B cell (primary cell): ENCODE results near the gene HNRNPF. TPM values are rescaled to one million over a fixed set of nuclear protein-coding genes. Genes with fewer than 3 reads are reported as not detected.

Experiments
- ATAC-seq: fragments of 200-7000 bp; cut with Tn5 transposase; one replicate; pipeline ENCODE4 v1.10.0; 2021; ENCODE audit warnings: low read depth, mild to moderate bottlenecking, moderate number of reproducible peaks, moderate library complexity
- CTCF ChIA-PET: fragments of 350-600 bp; sonication (Branson Sonifier 250); formaldehyde crosslinking; loops from one replicate; lab custom pipeline; 2021; ENCODE audit warnings: antibody characterized with exemption, inconsistent platforms; lab: Charles Lee
- POLR2A ChIA-PET: fragments of 350-600 bp; sonication (Branson Sonifier 250); formaldehyde crosslinking; loops from one replicate; lab custom pipeline; 2021; ENCODE audit warnings: antibody characterized with exemption; lab: Charles Lee
- DNase-seq: peaks from one replicate; pipeline ENCODE4 v3.0.0; 2013
- H2AFZ ChIP-seq: 2 replicates; pipeline ENCODE4 v1.6.1; 2012; ENCODE audit warnings: mild to moderate bottlenecking, low read depth, low read length; ENCODE audit not compliant: insufficient read depth, poor library complexity, severe bottlenecking
- H3K27ac ChIP-seq, 2 donors: 1 replicate in 1 of 2; 2 replicates in 1 of 2; pipeline ENCODE4 v1.5.1; 2012 to 2013; ENCODE audit warnings: low read length in 2 of 2, mild to moderate bottlenecking in 2 of 2, moderate library complexity in 1 of 2
- H3K27me3 ChIP-seq, 4 experiments: fragments of 200-600 bp in 1 of 4; sonication (generic) in 1 of 4; replicated peaks in 1 of 4; 1 replicate in 2 of 4; 2 replicates in 2 of 4; pipeline versions ENCODE4 v1.6.1 to v1.7.0; 2013 to 2016; ENCODE audit warnings: low read length in 3 of 4, mild to moderate bottlenecking in 2 of 4, mixed read lengths in 1 of 4, moderate library complexity in 1 of 4; ENCODE audit not compliant: insufficient read depth in 4 of 4, control insufficient read depth in 3 of 4; ENCODE audit errors: control extremely low read depth in 1 of 4
- H3K36me3 ChIP-seq, 2 experiments: replicated peaks in 1 of 2; 1 replicate in 1 of 2; 2 replicates in 1 of 2; pipeline versions ENCODE4 v1.6.1 to v1.7.1; 2013; ENCODE audit warnings: low read length in 1 of 2; ENCODE audit not compliant: insufficient read depth in 2 of 2, control insufficient read depth in 1 of 2; ENCODE audit errors: control extremely low read depth in 1 of 2, extremely low read depth in 1 of 2
- H3K4me1 ChIP-seq, 2 donors: fragments of 200-600 bp in 1 of 2; sonication (generic) in 1 of 2; 1 replicate in 1 of 2; 2 replicates in 1 of 2; pipeline versions ENCODE4 v1.5.1 to v1.6.1; 2013 to 2017; ENCODE audit warnings: low read length in 2 of 2; ENCODE audit not compliant: control insufficient read depth in 2 of 2, insufficient read depth in 2 of 2
- H3K4me2 ChIP-seq: replicated peaks from 2 replicates; pipeline ENCODE3; 2012; ENCODE audit warnings: mild to moderate bottlenecking, low read depth, low read length; ENCODE audit not compliant: poor library complexity, severe bottlenecking
- H3K4me3 ChIP-seq, 5 experiments: fragments of 200-600 bp in 1 of 5; sonication (generic) in 1 of 5; 1 replicate in 3 of 5; 2 replicates in 2 of 5; pipeline versions ENCODE4 v1.5.1 to v1.7.0; 2011 to 2016; ENCODE audit warnings: low read length in 4 of 5, mild to moderate bottlenecking in 4 of 5, low read depth in 2 of 5, control low read depth in 1 of 5, moderate library complexity in 1 of 5; ENCODE audit not compliant: insufficient read depth in 1 of 5; ENCODE audit errors: control extremely low read depth in 1 of 5, extremely low read depth in 1 of 5
- H3K79me2 ChIP-seq: fragments of 200-600 bp; sonication (generic); one replicate; pipeline ENCODE4 v1.6.0; 2016; ENCODE audit warnings: low read length; ENCODE audit not compliant: control insufficient read depth, insufficient read depth
- H3K9ac ChIP-seq: fragments of 200-600 bp; sonication (generic); 2 replicates; pipeline ENCODE4 v1.6.1; 2017; ENCODE audit warnings: mild to moderate bottlenecking, low read length, moderate library complexity
- H3K9me3 ChIP-seq, 3 donors: one replicate each; pipeline versions ENCODE4 v1.6.1 to v1.7.1; 2013; ENCODE audit warnings: low read length in 2 of 3; ENCODE audit not compliant: control insufficient read depth in 2 of 3, insufficient read depth in 1 of 3; ENCODE audit errors: control extremely low read depth in 1 of 3
- H4K20me1 ChIP-seq: 2 replicates; pipeline ENCODE4 v1.6.0; 2012; ENCODE audit warnings: mild to moderate bottlenecking, low read length; ENCODE audit not compliant: insufficient read depth, control insufficient read depth, poor library complexity, severe bottlenecking
- H3K27ac Mint-ChIP-seq: one replicate; pipeline ENCODE4 v1.8.0; 2021; ENCODE audit warnings: mixed read lengths
- H3K27me3 Mint-ChIP-seq: one replicate; pipeline ENCODE4 v1.8.0; 2021; ENCODE audit warnings: mixed read lengths
- H3K4me1 Mint-ChIP-seq: one replicate; pipeline ENCODE4 v1.8.0; 2021; ENCODE audit warnings: mixed read lengths
- H3K4me3 Mint-ChIP-seq: one replicate; pipeline ENCODE4 v1.8.0; 2021; ENCODE audit warnings: mixed read lengths
- H3K9me3 Mint-ChIP-seq: one replicate; pipeline ENCODE4 v1.8.0; 2022; ENCODE audit warnings: mixed read lengths; ENCODE audit not compliant: insufficient read depth
- EZH2 ChIP-seq: IDR thresholded peaks from 2 replicates; pipeline ENCODE4 v1.6.1; 2012; ENCODE audit warnings: borderline replicate concordance, low read depth, mild to moderate bottlenecking, moderate library complexity, low read length; ENCODE audit not compliant: insufficient read depth, poor library complexity, severe bottlenecking
- WGBS: methylation state at CpG from one replicate; pipeline ENCODE4 v1.1.5; 2013; ENCODE audit warnings: missing lambda C conversion rate; ENCODE audit not compliant: insufficient coverage; 5-methylcytosine and 5-hydroxymethylcytosine counted together
- intact Hi-C: fragments of 100-400 bp; cut with micrococcal nuclease; formaldehyde crosslinking; loops from one replicate; pipeline ENCODE4 v1.10.0; 2022
- polyA plus RNA-seq: library from polyadenylated mRNA; depleted of rRNA; stranded (reverse); fragments of >200 nt; gene quantifications from 2 replicates; pipeline ENCODE4 v1.2.3, GENCODE V29; 2012
- total RNA-seq, 2 donors: library from RNA; stranded (reverse); fragments of 120-200 nt in 1 of 2; gene quantifications; 1 replicate in 1 of 2; 2 replicates in 1 of 2; pipeline versions ENCODE4 v1.2.3 to v1.2.4, GENCODE V29; 2013 to 2022
- TF ChIP-seq, protein P1 (sequence below): fragments of 200-600 bp; IDR thresholded peaks from one replicate; pipeline ENCODE4 v1.8.0; 2022; ENCODE audit warnings: antibody characterized with exemption, mild to moderate bottlenecking

Gene HNRNPF
- total and polyA plus RNA-seq, 2 donors (not counting 1 experiment from before 2014, with no cell fraction given): 76.7 to 161 TPM

GRCh38 chr10:43402880-43403452 is 6.0 kb downstream of the HNRNPF start:
- Histone ChIP-seq H3K27me3 (no peaks in the 10 kb centered on the region), H3K4me1 (peaks cover 79 to 85% of the 10 kb centered on the region in 2 donors), H3K4me3 (no peak overlapping the region), H3K9me3 (no peaks in the 10 kb centered on the region), H3K27ac (peak overlapping the region in 1 of 2 donors; percentile 57), H4K20me1 (peaks cover 88% of the 10 kb centered on the region), H3K36me3 (peaks cover 0 to 18% of the 10 kb centered on the region in 2 experiments), H3K9ac (no peak overlapping the region), H2AFZ (no peak overlapping the region), H3K4me2 (no peak overlapping the region), H3K79me2 (peaks cover 98% of the 10 kb centered on the region)
- intact Hi-C loops: no loop called here
- Mint-ChIP-seq H3K4me1 (peaks cover 73% of the 10 kb centered on the region), H3K9me3 (no peaks in the 10 kb centered on the region), H3K4me3 (peak overlapping the region; percentile 46), H3K27ac (peak overlapping the region; percentile 50), H3K27me3 (no peaks in the 10 kb centered on the region)
- ATAC-seq: no peak
- WGBS: 63% methylated on average over 3 of the region's 7 CpGs
- ChIA-PET POLR2A (no interaction called here), CTCF (interaction anchor here (1.7 kb wide), 1 partner anchor 12 kb away, joined by 7 read pairs; no protein-coding TSS in a partner anchor)
- TF ChIP-seq, protein P1, sequence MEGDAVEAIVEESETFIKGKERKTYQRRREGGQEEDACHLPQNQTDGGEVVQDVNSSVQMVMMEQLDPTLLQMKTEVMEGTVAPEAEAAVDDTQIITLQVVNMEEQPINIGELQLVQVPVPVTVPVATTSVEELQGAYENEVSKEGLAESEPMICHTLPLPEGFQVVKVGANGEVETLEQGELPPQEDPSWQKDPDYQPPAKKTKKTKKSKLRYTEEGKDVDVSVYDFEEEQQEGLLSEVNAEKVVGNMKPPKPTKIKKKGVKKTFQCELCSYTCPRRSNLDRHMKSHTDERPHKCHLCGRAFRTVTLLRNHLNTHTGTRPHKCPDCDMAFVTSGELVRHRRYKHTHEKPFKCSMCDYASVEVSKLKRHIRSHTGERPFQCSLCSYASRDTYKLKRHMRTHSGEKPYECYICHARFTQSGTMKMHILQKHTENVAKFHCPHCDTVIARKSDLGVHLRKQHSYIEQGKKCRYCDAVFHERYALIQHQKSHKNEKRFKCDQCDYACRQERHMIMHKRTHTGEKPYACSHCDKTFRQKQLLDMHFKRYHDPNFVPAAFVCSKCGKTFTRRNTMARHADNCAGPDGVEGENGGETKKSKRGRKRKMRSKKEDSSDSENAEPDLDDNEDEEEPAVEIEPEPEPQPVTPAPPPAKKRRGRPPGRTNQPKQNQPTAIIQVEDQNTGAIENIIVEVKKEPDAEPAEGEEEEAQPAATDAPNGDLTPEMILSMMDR: no peak
- no peak for TF ChIP-seq EZH2
- DNase-seq: no peak

GRCh38 chr10:43402176-43402575 is 6.8 kb downstream of the HNRNPF start:
- no peaks in the 10 kb centered on the region for H3K27me3 ChIP-seq
- peaks cover 99% of the 10 kb centered on the region for H3K79me2 ChIP-seq
- Mint-ChIP-seq H3K27me3 (no peaks in the 10 kb centered on the region), H3K27ac (peak overlapping the region; percentile 21), H3K9me3 (no peaks in the 10 kb centered on the region), H3K4me1 (peaks cover 77% of the 10 kb centered on the region), H3K4me3 (peak overlapping the region; percentile 46)
- peaks cover 0 to 18% of the 10 kb centered on the region in 2 experiments for H3K36me3 ChIP-seq
- 100% methylated on average over 1 of the region's 4 CpGs for WGBS
- DNase-seq (no peak), ATAC-seq (no peak)
- intact Hi-C loops: no loop called here
- H3K9ac ChIP-seq: no peak overlapping the region
- H3K9me3 ChIP-seq: no peaks in the 10 kb centered on the region
- H3K4me3 ChIP-seq: no peak overlapping the region
- ChIA-PET CTCF (interaction anchor here (2.8 kb wide), 1 partner anchor 11 kb away, joined by 8 read pairs; no protein-coding TSS in a partner anchor), POLR2A (interaction anchor here (0.6 kb wide), 1 partner anchor 22 kb away, joined by 12 read pairs; no protein-coding TSS in a partner anchor)
- H3K4me1 ChIP-seq: peaks cover 86 to 90% of the 10 kb centered on the region in 2 donors
- H3K4me2 ChIP-seq: peak overlapping the region; percentile 36
- no peak overlapping the region for H2AFZ ChIP-seq
- H3K27ac ChIP-seq: peak overlapping the region in 1 of 2 donors; percentile 57
- no peak for TF ChIP-seq EZH2
- TF ChIP-seq, protein P1: no peak
- peaks cover 84% of the 10 kb centered on the region for H4K20me1 ChIP-seq
